PC-3 (cell line): ENCODE results near the gene PADI6.

ENCODE experiments used
- CTCF ChIP-seq: fragments of 300-600 bp; sonication (generic); conservative IDR thresholded peaks from 2 replicates; pipeline ENCODE4 v1.5.1; 2017; ENCODE audit warnings: antibody characterized with exemption, low read depth, mild to moderate bottlenecking, low read length
- EZH2phosphoT487 ChIP-seq: fragments of 300-600 bp; sonication (generic); IDR thresholded peaks from 2 replicates; pipeline ENCODE4 v1.6.1; 2018; ENCODE audit warnings: mild to moderate bottlenecking, antibody characterized with exemption, low read length, borderline replicate concordance

DNA sequence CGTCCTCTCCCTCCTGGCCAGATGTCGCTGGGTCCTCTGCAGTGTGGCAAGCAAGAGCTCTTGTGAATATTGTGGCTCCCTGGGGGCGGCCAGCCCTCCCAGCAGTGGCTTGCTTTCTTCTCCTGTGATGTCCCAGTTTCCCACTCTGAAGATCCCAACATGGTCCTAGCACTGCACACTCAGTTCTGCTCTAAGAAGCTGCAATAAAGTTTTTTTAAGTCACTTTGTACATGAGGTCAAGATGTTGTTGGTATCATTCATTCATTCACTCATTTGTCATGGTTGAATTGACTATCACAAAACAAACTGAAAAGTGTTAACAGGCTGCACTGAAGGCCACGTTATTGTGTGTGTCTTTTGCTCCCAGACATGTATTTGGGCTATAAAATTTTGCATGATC, 8.2 kb upstream of the PADI6 start:
- TF ChIP-seq CTCF (no peak), EZH2phosphoT487 (no peak)
